Testis (tissue), 3 donors: ENCODE data around the gene SCNN1G. TPM values are rescaled to one million over a fixed set of nuclear protein-coding genes. Genes with fewer than 3 reads are reported as not detected.

Experiments used
- DNase-seq: peaks from one replicate; pipeline ENCODE4 v3.0.0-alpha.2; 2019
- H3K27ac ChIP-seq, 2 donors: fragments of 200-600 bp; sonication (generic); one replicate each; pipeline ENCODE4 v1.5.1; 2019
- H3K27me3 ChIP-seq: fragments of 200-600 bp; sonication (generic); one replicate; pipeline ENCODE4 v1.5.1; 2019
- H3K36me3 ChIP-seq: fragments of 200-600 bp; sonication (generic); one replicate; pipeline ENCODE4 v1.5.1; 2017; ENCODE audit warnings: low read depth; ENCODE audit errors: missing control alignments
- H3K4me1 ChIP-seq: fragments of 200-600 bp; sonication (generic); one replicate; pipeline ENCODE4 v1.5.1; 2019
- H3K4me3 ChIP-seq, 2 donors: fragments of 200-600 bp; sonication (generic); one replicate each; pipeline ENCODE4 v1.5.1; 2017 to 2019
- H3K9me3 ChIP-seq: fragments of 200-600 bp; sonication (generic); one replicate; pipeline ENCODE4 v1.5.1; 2017
- POLR2A ChIP-seq: fragments of 450-650 bp; IDR thresholded peaks from one replicate; pipeline ENCODE4 v1.6.1; 2017; ENCODE audit warnings: antibody characterized with exemption, mild to moderate bottlenecking, moderate library complexity
- WGBS, 2 donors: methylation state at CpG; one replicate each; pipeline ENCODE4 v1.1.5; 2018; 5-methylcytosine and 5-hydroxymethylcytosine counted together
- intact Hi-C: fragments of 100-400 bp; cut with DNase I; formaldehyde crosslinking; loops from one replicate; pipeline ENCODE4 v1.15.1; 2023; ENCODE audit warnings: low total_unique reads
- polyA plus RNA-seq: library from polyadenylated mRNA; stranded (reverse); fragments of 350-450 nt; fragmentation: Illumina TruSeq; extraction: RNeasy Lipid Tissue Mini Kit (QIAGEN cat#74804); gene quantifications from one replicate; pipeline ENCODE4 v1.2.3, GENCODE V29; 2014; ENCODE audit warnings: low read depth, low replicate concordance; ENCODE audit not compliant: insufficient read depth
- total RNA-seq, 2 donors: library from RNA; depleted of rRNA; stranded (reverse); fragments of >200 nt; gene quantifications; one replicate each; pipeline ENCODE4 v1.2.3, GENCODE V29; 2016
- TF ChIP-seq, protein P1 (sequence below), 3 experiments: fragments of 450-650 bp in 2 of 3; fragments of 200-600 bp in 1 of 3; sonication (generic) in 1 of 3; IDR thresholded peaks; one replicate each; pipeline ENCODE4 v1.5.1; 2016 to 2019; ENCODE audit warnings: antibody characterized with exemption in 3 of 3, mild to moderate bottlenecking in 2 of 3, moderate library complexity in 1 of 3

The SCNN1G gene
- total and polyA plus RNA-seq, 3 donors from 2014 or later, result 0.16 to 0.19 TPM; not detected in 1

DNA sequence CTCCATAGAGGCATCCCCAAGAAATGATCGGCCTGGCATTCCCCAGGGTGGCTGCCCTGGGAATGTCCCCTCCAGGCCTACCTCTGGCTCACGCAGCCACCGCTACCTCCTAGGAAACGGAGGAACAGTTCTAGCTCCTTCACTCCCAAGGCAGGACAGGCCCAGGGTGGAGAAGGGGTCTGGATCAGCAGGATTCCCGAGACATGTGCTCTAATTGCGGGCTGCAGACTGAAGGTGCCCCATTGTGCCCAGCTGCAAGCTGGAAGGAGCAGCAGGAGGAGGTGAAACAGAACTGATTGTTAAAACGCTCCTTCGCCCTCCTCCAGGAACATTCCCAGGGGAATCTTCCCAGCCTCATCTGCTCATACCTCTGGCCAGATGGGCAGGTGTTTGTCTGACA, 40.8 kb downstream of the SCNN1G start:
- Histone ChIP-seq H3K4me3 (no peak overlapping the region), H3K9me3 (no peaks in the 10 kb centered on the region), H3K27ac (no peak overlapping the region), H3K4me1 (no peaks in the 10 kb centered on the region), H3K27me3 (no peaks in the 10 kb centered on the region), H3K36me3 (no peaks in the 10 kb centered on the region)
- intact Hi-C loops, result no loop called here
- DNase-seq, result no peak
- no peak for TF ChIP-seq POLR2A
- TF ChIP-seq, protein P1, sequence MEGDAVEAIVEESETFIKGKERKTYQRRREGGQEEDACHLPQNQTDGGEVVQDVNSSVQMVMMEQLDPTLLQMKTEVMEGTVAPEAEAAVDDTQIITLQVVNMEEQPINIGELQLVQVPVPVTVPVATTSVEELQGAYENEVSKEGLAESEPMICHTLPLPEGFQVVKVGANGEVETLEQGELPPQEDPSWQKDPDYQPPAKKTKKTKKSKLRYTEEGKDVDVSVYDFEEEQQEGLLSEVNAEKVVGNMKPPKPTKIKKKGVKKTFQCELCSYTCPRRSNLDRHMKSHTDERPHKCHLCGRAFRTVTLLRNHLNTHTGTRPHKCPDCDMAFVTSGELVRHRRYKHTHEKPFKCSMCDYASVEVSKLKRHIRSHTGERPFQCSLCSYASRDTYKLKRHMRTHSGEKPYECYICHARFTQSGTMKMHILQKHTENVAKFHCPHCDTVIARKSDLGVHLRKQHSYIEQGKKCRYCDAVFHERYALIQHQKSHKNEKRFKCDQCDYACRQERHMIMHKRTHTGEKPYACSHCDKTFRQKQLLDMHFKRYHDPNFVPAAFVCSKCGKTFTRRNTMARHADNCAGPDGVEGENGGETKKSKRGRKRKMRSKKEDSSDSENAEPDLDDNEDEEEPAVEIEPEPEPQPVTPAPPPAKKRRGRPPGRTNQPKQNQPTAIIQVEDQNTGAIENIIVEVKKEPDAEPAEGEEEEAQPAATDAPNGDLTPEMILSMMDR (IDR thresholded peaks at IDR 0.05), result no peak
- 73 to 82% methylated on average over 8 of the region's 8 CpGs for WGBS, 2 donors

DNA sequence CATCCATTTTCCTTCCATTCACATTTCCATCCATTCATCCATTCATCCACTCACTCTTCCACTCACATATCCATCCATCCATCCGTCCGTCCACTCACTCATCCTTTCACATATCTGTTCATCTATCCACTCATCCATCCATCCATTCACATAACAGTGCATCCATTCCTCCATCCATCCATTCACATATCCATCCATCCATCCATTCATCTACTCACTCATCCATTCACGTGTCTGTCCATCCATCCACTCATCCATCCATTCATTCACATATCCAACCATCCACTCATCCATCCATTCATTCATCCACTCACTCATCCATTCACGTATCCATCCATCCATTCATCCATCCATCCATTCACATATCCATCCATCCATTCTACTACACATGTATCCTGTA, 42.6 kb downstream of the SCNN1G start:
- H3K4me3 ChIP-seq, result no peak overlapping the region
- DNase-seq, result no peak
- no peaks in the 10 kb centered on the region for H3K36me3 ChIP-seq
- no peaks in the 10 kb centered on the region for H3K9me3 ChIP-seq
- H3K27ac ChIP-seq, result no peak overlapping the region
- TF ChIP-seq, protein P1 (IDR thresholded peaks at IDR 0.05), result no peak
- no peak for TF ChIP-seq POLR2A
- intact Hi-C loops, result no loop called here
- no peaks in the 10 kb centered on the region for H3K27me3 ChIP-seq
- 83 to 85% methylated on average over 4 of the region's 4 CpGs for WGBS, 2 donors
- H3K4me1 ChIP-seq, result no peaks in the 10 kb centered on the region

DNA sequence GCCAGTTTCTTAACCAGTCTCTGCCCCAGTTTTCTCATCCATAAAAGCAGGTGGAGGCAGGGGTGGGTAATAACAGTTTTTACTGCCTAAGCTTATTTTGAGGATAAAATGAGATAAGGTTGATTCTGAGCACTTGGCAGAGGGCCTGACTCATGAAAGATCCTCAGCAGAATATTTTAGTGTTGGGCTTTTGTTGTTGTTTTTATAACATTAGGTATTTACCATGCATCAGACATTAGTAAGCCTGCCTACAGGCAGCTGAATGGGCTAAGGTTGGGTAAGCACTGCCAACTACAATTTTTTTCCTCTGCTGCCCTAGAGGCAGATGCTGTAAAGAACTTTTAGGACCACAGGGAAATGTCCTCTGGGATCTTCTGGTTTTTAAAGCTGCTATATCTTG, 43.1 kb downstream of the SCNN1G start:
- Histone ChIP-seq H3K27me3 (no peaks in the 10 kb centered on the region), H3K9me3 (no peaks in the 10 kb centered on the region), H3K4me3 (no peak overlapping the region), H3K4me1 (no peaks in the 10 kb centered on the region), H3K27ac (no peak overlapping the region), H3K36me3 (no peaks in the 10 kb centered on the region)
- intact Hi-C loops, result no loop called here
- TF ChIP-seq, protein P1 (IDR thresholded peaks at IDR 0.05), result no peak
- no peak for TF ChIP-seq POLR2A
- DNase-seq, result no peak

DNA sequence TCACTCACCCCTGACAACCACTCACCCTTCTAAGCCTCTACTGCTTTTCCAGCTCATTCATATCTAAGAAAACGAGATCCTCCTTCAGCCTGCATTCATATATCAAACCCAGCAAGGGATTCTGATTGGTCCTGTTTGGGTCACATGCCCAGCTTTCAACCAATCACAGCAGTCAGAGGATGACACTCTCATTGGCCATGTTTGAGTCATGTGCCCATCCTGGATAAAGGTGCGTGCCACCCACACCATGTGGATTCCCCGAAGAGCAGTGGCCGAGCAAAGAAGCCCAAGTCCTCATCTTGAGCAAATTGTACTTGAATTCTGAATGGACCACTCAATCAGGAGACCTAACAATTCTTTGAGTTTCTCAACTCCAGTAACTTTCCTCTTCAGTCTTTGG, 45.0 kb downstream of the SCNN1G start:
- Histone ChIP-seq H3K9me3 (no peaks in the 10 kb centered on the region), H3K27ac (no peak overlapping the region), H3K36me3 (no peaks in the 10 kb centered on the region), H3K4me3 (no peak overlapping the region), H3K4me1 (no peaks in the 10 kb centered on the region), H3K27me3 (no peaks in the 10 kb centered on the region)
- intact Hi-C loops, result no loop called here
- peak; percentile 61 for DNase-seq
- TF ChIP-seq, protein P1 (IDR thresholded peaks at IDR 0.05), result no peak
- TF ChIP-seq POLR2A, result no peak
- 56 to 64% methylated on average over 4 of the region's 4 CpGs for WGBS, 2 donors

DNA sequence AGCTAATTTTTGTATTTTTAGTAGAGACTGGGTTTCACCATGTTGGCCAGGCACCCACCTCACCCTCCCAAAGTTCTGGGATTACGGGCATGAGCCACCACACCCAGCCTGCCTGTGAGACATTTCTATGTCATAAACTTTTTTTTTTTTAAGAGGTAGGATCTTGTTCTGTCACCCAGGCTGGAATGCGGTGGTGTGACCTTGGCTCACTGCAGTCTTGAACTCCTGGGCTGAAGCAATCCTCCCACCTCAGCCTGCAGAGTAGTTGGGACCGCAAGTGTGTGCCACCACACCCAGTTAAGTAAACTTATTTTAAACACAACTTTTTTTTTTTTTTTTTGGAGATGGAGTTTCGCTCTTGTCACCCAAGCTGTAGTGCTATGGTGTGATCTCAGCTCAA, 47.2 kb downstream of the SCNN1G start:
- intact Hi-C loops, result no loop called here
- Histone ChIP-seq H3K4me3 (no peak overlapping the region), H3K27ac (no peak overlapping the region), H3K36me3 (no peaks in the 10 kb centered on the region), H3K4me1 (no peaks in the 10 kb centered on the region), H3K27me3 (no peaks in the 10 kb centered on the region), H3K9me3 (no peaks in the 10 kb centered on the region)
- 72 to 78% methylated on average over 4 of the region's 4 CpGs for WGBS, 2 donors
- no peak for TF ChIP-seq POLR2A
- TF ChIP-seq, protein P1 (IDR thresholded peaks at IDR 0.05), result no peak
- DNase-seq, result no peak
